ENCODE measurements around the gene DCTPP1.
"Not testable (repeated sequence)": the region's sequence is repeated elsewhere in the genome, so short reads cannot be mapped to it uniquely, and the experiment has no call there.

The DCTPP1 gene

DNA sequence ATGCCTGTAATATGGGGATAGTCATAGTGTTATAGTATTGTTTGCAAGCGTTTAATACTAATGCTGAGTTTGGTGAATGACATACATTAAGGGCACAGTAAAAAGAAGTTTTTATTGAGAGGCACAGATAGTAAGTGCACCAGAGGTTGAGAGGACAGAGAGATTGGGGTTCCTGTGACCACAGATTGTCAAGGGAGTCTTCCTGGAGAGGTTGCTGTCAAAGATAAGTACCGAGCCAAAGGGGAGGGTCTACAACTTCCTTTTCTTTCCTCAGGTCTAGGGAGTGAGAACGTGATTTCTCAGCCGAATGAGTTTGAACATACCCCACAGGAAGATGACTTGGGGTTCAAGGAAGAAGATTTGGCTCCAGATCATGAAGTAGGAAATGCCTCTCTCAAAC is 32.8 kb downstream of the DCTPP1 start:
- WGBS (ENCODE audit: insufficient coverage, insufficient read length) = no CpG with 5 or more reads among the region's 4 CpGs
- Histone ChIP-seq H3K27me3 (ENCODE audit: control insufficient read depth, insufficient read depth, low read length) (no peaks in the 10 kb centered on the region), H3K4me1 (ENCODE audit: control insufficient read depth, insufficient read depth, low read length) (no peaks in the 10 kb centered on the region), H3K9me3 (ENCODE audit: control insufficient read depth, insufficient read depth, low read length) (no peaks in the 10 kb centered on the region), H3K27ac (ENCODE audit: low read length) (no peak overlapping the region), H3K36me3 (ENCODE audit: control insufficient read depth, insufficient read depth, low read length) (peaks cover 17% of the 10 kb centered on the region), H3K4me3 (ENCODE audit: low read length) (no peak overlapping the region)
- no peak for DNase-seq (ENCODE audit: low read depth, low spot score)

GRCh38 chr16:30396627-30397026 is 33.2 kb downstream of the DCTPP1 start:
- H3K4me1 ChIP-seq (ENCODE audit: control insufficient read depth, insufficient read depth, low read length); H3K4me3 ChIP-seq (ENCODE audit: low read length); H3K9me3 ChIP-seq (ENCODE audit: control insufficient read depth, insufficient read depth, low read length); H3K27ac ChIP-seq (ENCODE audit: low read length); H3K27me3 ChIP-seq (ENCODE audit: control insufficient read depth, insufficient read depth, low read length); DNase-seq (ENCODE audit: low read depth, low spot score): not testable (repeated sequence)
- WGBS (ENCODE audit: insufficient coverage, insufficient read length) = no CpG with 5 or more reads among the region's 4 CpGs
- peaks cover 17% of the 10 kb centered on the region for H3K36me3 ChIP-seq (ENCODE audit: control insufficient read depth, insufficient read depth, low read length)

DNA sequence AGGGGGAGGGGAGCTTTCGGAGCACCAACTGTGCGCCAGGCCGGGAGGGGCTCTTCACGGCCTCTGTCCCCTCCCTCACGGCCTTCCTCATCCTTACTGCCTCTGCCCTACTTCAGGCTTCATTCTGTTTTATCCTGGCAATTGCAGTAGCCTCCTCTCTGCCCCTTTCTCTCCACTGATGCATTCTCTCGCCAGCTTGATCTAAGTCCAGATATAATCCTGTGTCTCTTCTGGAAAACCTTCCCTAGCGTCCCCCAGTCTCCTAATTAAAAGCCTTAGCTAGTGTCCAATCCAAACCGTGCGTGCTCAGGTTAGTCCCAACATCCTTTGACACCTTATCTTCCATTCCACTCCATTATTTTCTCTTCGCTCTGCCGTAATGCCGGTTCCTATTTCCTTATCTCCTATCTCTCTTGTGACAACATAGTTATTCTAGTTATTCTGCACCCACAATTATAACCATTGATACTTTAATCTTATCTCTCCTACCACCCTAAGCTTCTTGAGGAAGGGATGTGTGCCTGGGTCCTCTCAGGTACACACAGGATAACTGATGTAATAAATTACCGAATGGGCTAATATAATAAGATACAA is 33.7 kb downstream of the DCTPP1 start:
- Histone ChIP-seq H3K27me3 (ENCODE audit: control insufficient read depth, insufficient read depth, low read length) (no peaks in the 10 kb centered on the region), H3K4me1 (ENCODE audit: control insufficient read depth, insufficient read depth, low read length) (no peaks in the 10 kb centered on the region), H3K27ac (ENCODE audit: low read length) (no peak overlapping the region), H3K9me3 (ENCODE audit: control insufficient read depth, insufficient read depth, low read length) (no peaks in the 10 kb centered on the region), H3K36me3 (ENCODE audit: control insufficient read depth, insufficient read depth, low read length) (peaks cover 17% of the 10 kb centered on the region), H3K4me3 (ENCODE audit: low read length) (peak overlapping the region; percentile 99; the same call in 1 of the 2 replicates)
- no CpG with 5 or more reads among the region's 13 CpGs for WGBS (ENCODE audit: insufficient coverage, insufficient read length)
- DNase-seq (ENCODE audit: low read depth, low spot score) = no peak

DNA sequence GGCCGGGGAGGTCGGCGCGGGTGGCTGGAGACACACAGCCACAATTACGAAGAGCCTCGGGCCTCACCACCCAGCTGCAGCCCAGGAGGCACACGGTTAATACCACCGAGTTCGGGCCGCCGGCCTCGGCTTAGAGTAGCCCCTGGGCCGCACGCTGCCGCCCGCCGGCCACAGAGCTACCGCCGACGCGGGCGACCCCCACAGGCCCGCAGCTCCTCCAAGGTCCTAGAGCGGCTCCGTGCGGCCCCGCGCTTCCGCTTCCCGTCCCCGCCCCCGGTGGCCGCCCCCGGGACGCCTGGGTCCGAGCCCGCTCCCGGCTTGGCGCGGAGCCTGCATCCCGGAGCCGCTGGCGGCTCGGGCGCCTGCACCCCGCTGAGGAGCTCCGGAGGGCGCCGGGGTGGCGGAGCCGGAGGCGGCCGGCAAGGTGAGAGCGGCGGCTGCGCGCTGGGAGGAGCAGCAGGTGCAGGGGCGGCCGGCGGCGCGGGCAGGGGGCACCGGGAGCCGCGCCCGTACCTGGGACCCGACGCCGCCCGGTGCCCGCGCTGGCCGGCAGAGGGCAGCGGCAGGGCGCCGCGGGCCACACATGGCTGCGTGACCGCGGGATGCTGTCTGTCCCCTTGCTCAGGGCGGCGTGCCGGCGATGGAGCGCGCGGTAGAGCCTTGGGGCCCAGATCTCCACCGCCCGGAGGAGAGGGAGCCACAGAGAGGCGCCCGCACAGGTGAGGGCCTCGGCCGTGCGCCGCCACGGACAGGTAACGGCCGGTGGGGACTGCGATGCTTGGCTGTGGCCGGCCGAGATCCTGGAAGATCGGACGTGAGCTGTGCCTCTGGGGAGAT is 34.5 kb downstream of the DCTPP1 start, which contains the start of gene ZNF48:
Gene ZNF48 (plus strand): TSS at position 266 of the 837 bp plus-strand sequence. CDS start 375 bp downstream, at position 641.
- Histone ChIP-seq H3K36me3 (ENCODE audit: control insufficient read depth, insufficient read depth, low read length) (peaks cover 17% of the 10 kb centered on the region), H3K4me1 (ENCODE audit: control insufficient read depth, insufficient read depth, low read length) (no peaks in the 10 kb centered on the region), H3K27ac (ENCODE audit: low read length) (no peak within 1 kb of the TSS), H3K27me3 (ENCODE audit: control insufficient read depth, insufficient read depth, low read length) (no peaks in the 10 kb centered on the region), H3K4me3 (ENCODE audit: low read length) (peak within 1 kb of the TSS; percentile 99), H3K9me3 (ENCODE audit: control insufficient read depth, insufficient read depth, low read length) (no peaks in the 10 kb centered on the region)
- no peak for DNase-seq (ENCODE audit: low read depth, low spot score)
- no CpG with 5 or more reads among the region's 103 CpGs for WGBS (ENCODE audit: insufficient coverage, insufficient read length)

GRCh38 chr16:30394592-30395154 is 35.2 kb downstream of the DCTPP1 start:
- Histone ChIP-seq H3K4me1 (ENCODE audit: control insufficient read depth, insufficient read depth, low read length) (no peaks in the 10 kb centered on the region), H3K9me3 (ENCODE audit: control insufficient read depth, insufficient read depth, low read length) (no peaks in the 10 kb centered on the region), H3K4me3 (ENCODE audit: low read length) (peak overlapping the region; percentile 99; the same call in 1 of the 2 replicates), H3K27me3 (ENCODE audit: control insufficient read depth, insufficient read depth, low read length) (no peaks in the 10 kb centered on the region), H3K36me3 (ENCODE audit: control insufficient read depth, insufficient read depth, low read length) (peaks cover 17% of the 10 kb centered on the region), H3K27ac (ENCODE audit: low read length) (no peak overlapping the region)
- no CpG with 5 or more reads among the region's 31 CpGs for WGBS (ENCODE audit: insufficient coverage, insufficient read length)
- no peak for DNase-seq (ENCODE audit: low read depth, low spot score)

DNA sequence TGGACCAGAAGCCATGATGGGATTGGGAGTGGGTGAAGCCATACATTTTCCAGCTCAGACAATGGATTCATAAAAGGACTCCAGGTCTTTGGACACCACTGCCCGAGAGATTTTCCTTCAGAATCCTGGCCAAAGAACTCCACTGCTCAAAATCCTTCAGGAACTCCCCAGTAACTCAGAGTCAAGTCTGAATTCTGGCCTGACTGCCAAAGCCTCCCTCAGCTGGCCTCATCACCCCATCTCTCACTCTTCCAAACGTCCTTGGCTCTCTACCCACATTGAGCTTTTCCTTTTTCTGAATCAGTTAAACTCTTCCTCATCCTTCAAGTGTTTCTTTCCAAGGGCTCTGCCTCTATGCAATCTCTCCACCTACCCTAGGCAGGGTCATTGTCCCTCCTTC is 46.3 kb downstream of the DCTPP1 start:
- Histone ChIP-seq H3K9me3 (ENCODE audit: control insufficient read depth, insufficient read depth, low read length) (no peaks in the 10 kb centered on the region), H3K4me3 (ENCODE audit: low read length) (no peak overlapping the region), H3K36me3 (ENCODE audit: control insufficient read depth, insufficient read depth, low read length) (no peaks in the 10 kb centered on the region), H3K4me1 (ENCODE audit: control insufficient read depth, insufficient read depth, low read length) (no peaks in the 10 kb centered on the region), H3K27ac (ENCODE audit: low read length) (no peak overlapping the region), H3K27me3 (ENCODE audit: control insufficient read depth, insufficient read depth, low read length) (no peaks in the 10 kb centered on the region)
- no CpG with 5 or more reads among the region's 2 CpGs for WGBS (ENCODE audit: insufficient coverage, insufficient read length)
- DNase-seq (ENCODE audit: low read depth, low spot score) = no peak

- no CpG with 5 or more reads among the region's 12 CpGs for WGBS (ENCODE audit: insufficient coverage, insufficient read length)
- Histone ChIP-seq H3K9me3 (ENCODE audit: control insufficient read depth, insufficient read depth, low read length) (no peaks in the 10 kb centered on the region), H3K4me1 (ENCODE audit: control insufficient read depth, insufficient read depth, low read length) (no peaks in the 10 kb centered on the region), H3K36me3 (ENCODE audit: control insufficient read depth, insufficient read depth, low read length) (no peaks in the 10 kb centered on the region), H3K4me3 (ENCODE audit: low read length) (no peak within 1 kb of the TSS), H3K27ac (ENCODE audit: low read length) (no peak within 1 kb of the TSS), H3K27me3 (ENCODE audit: control insufficient read depth, insufficient read depth, low read length) (no peaks in the 10 kb centered on the region)
- no peak for DNase-seq (ENCODE audit: low read depth, low spot score)
Measured at GRCh38 chr16:30382111-30382881, 47.5 kb downstream of the DCTPP1 start, which contains the start of gene SEPTIN1. Gene SEPTIN1, minus strand, starts transcription at chr16:30382561. Its CDS starts 19 bp downstream, at chr16:30382542.

DNA sequence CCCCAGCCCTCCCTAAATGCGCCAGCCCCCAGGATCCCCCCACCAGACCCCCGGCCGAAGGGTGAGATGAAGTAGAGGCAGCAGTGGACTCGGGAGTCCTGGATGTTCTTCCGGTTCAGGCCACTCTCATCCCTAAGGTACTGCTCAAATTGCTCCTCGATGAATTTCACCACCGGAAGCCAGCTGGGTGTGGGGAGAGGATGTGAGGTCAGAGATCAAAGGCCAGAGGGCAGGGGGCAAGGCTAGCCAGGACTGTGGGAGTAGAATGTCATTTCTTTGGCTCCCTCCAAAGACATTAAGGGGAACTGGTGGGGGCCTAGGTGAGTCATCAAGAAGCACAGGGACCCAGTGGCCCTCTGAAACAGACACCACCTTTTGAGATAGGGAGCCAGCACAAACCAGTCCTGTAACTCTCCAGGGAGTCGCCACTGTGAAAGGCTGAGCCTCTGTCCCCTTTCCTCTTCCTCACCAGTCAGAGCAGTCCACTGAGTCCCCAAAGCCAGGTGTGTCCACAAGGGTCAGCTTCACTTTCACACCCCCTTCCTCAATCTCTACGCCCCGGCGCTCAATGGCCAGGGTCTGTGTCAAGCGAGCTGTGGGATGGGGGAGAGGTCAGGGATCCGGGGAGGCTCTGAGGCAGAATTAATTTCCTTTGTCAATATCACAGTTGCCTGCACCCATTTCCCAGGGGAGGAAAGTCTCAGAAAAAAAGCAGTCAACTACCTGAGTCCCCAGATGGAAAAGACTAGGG is 48.4 kb downstream of the DCTPP1 start:
- Histone ChIP-seq H3K9me3 (ENCODE audit: control insufficient read depth, insufficient read depth, low read length) (no peaks in the 10 kb centered on the region), H3K36me3 (ENCODE audit: control insufficient read depth, insufficient read depth, low read length) (no peaks in the 10 kb centered on the region), H3K27ac (ENCODE audit: low read length) (no peak overlapping the region), H3K27me3 (ENCODE audit: control insufficient read depth, insufficient read depth, low read length) (no peaks in the 10 kb centered on the region), H3K4me1 (ENCODE audit: control insufficient read depth, insufficient read depth, low read length) (no peaks in the 10 kb centered on the region), H3K4me3 (ENCODE audit: low read length) (no peak overlapping the region)
- no peak for DNase-seq (ENCODE audit: low read depth, low spot score)
- WGBS (ENCODE audit: insufficient coverage, insufficient read length) = no CpG with 5 or more reads among the region's 13 CpGs

DNA sequence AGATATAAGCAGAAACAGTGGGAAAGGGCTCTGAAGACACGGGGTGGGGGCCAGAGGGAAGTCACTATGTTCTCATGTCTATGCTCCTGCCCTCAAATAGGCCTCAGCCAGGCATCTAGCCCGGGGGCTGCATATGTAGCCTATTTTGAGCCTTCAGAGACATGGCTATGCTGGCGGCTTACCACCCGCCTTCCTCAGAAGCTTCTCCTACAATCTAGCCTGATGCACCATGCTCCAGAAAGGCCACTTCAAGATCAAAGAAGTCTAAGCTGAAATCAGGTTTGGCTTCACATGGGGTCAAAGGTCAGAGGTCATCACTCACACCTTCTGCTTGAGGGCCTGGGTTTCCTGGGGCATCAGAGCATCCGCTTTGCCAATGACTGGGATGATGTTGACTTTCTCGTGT is 49.0 kb downstream of the DCTPP1 start:
- no peak for DNase-seq (ENCODE audit: low read depth, low spot score)
- Histone ChIP-seq H3K4me3 (ENCODE audit: low read length) (no peak overlapping the region), H3K9me3 (ENCODE audit: control insufficient read depth, insufficient read depth, low read length) (no peaks in the 10 kb centered on the region), H3K36me3 (ENCODE audit: control insufficient read depth, insufficient read depth, low read length) (no peaks in the 10 kb centered on the region), H3K4me1 (ENCODE audit: control insufficient read depth, insufficient read depth, low read length) (no peaks in the 10 kb centered on the region), H3K27me3 (ENCODE audit: control insufficient read depth, insufficient read depth, low read length) (no peaks in the 10 kb centered on the region), H3K27ac (ENCODE audit: low read length) (no peak overlapping the region)
- WGBS (ENCODE audit: insufficient coverage, insufficient read length) = no CpG with 5 or more reads among the region's 6 CpGs
